ENCODE measurements around the gene CRYGN.

Gene CRYGN

DNA sequence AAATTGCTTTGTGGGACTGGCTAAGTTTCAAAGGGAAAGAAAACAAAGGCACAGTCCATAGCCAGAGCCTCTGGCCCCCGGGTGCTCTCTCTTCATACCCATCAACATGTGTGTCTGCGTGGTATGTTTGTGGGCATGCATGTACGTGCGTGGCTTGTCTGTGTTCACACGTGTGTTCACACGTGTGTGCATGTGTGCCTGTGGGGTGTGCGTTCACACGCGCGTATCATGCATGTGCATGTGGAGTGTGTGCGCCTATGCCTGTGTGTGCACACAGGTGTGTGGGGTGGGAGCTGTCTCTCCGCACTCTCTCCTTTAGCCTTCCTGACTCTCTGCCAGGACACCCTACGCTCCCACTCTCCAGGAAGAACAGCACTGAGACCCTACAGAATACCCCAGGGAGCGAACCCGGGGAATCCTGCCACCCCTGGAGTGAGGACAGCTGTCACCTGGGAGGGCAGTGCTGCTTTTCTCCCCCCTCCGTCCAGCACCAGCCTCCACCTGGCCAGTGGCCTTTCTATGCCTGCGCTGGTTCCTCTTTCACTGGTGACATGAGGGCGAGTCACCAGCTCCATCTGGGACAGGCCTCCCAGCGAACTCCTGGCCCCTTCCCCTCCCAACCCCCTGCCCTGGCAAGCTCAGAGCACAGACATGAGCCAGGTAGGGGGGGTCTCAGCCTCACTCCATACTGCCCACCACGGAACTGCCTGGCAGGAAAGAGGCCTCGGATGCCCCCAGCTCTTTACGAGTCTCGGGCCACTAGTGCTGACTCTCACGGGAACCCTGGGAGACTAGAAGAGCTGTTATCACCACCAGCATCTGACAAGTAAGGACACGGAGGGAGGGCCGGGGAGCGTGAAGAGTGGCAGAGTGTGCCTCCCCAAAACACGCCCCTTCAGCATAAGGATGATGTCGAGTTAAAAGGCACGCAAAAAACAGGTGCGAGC lies 46.6 kb downstream of the CRYGN start:
- in situ Hi-C loops (cut with HindIII; ENCODE audit: low sequenced_read_pairs): no loop called here

DNA sequence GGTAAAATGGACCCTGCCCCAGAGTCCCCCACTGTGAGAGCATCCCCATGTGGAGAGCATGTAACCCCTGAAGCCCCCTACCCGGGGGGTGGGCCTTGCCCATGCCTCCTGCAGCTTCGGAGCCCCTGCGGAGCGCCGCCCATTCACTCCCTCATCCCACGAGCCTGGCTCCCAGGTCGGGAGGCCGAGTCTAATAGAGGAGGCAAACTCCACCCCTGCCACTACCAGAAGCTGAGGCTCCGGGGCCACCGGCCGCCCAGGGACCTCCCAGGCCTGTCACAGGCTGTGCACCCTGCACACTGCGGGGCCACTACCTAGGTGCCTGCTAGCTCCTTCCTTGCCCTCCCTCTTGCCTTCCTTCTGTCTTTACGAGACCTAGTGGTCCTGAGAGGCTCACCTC lies 47.5 kb downstream of the CRYGN start:
- in situ Hi-C loops (cut with HindIII; ENCODE audit: low sequenced_read_pairs): no loop called here

DNA sequence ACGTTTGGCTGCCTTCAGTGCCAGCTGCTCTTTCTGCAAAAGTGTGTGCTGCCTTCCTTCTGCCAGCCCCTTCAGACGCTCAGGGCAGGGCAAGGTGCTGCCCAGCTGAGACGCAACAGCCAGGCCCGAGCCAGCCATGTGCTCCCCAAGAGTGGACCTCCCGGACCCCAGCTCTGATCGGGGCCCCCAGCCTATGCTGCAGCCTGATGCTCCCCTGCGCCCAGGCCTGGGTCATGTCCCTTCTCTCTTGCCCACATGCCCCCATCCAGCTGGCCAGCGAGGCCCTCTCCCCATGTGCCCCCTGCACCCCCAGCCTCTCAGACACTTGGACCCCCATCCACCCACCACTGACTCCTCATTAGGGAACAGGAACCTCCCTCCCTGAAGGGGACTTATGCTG lies 47.9 kb downstream of the CRYGN start:
- in situ Hi-C loops (cut with HindIII; ENCODE audit: low sequenced_read_pairs): no loop called here

DNA sequence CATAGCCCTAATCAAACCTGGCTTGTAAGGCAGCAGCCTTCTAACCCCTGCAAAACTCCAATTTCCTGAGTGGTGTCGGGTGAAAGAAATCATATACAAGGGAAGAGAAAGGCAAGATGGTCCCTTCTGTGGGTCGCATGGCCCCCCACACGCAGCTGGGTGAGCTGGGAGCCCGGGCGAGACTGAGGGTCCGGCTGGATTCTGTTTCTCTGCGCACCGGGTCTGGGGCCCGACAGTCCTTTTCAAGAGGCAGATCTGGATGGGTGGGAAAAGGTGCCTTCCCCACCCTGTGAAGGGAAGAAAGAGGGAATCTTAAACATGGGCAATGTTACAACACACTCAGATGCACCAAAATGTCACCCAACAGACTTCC lies 48.6 kb downstream of the CRYGN start:
- in situ Hi-C loops (cut with HindIII; ENCODE audit: low sequenced_read_pairs): no loop called here

DNA sequence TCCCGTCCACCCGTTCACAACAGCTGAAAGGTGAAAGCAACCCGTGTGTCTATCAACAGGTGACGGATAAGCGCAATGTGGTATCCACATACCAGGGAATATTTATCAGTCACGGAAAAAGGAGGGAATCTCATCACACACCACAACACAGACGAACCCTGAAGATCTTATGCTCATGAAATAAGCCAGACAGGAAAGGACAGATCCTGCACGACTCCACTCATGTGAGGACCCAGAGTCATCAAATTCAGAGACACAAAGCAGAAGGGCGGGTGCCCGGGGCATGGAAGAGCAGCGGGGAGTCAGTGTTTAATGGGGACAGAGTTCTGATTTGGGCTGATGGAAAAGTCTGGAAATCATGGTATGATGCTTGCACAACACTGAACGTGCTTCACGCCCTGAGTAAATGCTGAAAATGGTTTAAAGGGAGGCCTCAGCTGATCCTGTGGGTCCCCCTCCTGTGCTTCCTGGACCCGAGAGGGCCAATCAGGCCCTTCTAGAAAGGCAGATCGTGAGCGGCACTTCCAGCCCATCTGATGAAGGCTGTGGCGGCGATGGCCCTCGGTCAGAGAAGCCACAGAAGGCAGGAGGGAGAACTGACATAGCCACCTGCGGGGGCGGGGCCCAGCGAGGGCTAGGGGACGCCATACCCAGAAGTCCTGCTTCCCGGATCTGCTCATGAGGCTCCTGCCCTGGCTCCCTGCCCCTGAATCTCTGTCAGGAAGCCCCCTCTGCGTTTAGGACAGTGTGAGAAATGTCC lies 49.2 kb downstream of the CRYGN start:
- in situ Hi-C loops (cut with HindIII; ENCODE audit: low sequenced_read_pairs): no loop called here

DNA sequence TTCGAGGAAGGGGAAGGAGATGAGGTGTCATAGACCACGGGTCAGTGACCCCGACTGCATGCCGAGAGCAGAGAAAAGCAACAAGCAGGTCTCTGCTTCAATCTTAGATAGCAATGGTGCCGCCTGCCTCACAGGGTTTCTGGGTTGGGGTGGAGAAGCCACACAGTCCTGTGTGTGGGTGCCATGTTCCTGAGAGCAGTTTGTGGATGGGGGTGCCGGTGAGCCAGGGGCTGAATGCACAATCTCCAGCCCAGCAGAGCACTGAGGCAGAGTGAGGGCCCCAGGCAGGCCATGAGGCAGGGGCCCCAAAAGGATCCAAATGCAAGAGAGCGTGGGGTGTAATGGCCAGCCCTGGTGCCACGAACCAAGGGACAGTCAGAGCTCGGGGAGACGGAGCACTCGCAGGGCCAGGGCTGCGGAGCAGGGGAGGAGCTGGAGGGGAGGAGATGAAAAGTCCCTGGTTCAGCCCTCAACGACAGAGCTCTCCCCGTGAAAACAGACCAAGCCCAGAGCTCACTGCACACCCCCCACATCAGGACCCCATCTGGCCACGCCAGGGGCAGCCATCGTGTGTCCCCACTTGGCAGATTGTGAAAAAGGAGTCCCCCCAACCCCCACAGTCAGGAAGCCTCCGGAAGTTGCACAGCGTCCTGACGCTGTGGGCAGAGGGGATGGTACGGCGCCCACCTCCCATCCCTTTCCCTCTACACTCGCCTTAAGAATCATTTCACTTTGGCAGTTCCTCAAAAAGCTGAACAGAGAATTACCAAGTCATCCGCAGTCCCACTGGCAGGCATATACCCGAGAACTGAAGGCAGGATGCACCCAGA lies 50.0 kb downstream of the CRYGN start:
- in situ Hi-C loops (cut with HindIII; ENCODE audit: low sequenced_read_pairs): no loop called here

DNA sequence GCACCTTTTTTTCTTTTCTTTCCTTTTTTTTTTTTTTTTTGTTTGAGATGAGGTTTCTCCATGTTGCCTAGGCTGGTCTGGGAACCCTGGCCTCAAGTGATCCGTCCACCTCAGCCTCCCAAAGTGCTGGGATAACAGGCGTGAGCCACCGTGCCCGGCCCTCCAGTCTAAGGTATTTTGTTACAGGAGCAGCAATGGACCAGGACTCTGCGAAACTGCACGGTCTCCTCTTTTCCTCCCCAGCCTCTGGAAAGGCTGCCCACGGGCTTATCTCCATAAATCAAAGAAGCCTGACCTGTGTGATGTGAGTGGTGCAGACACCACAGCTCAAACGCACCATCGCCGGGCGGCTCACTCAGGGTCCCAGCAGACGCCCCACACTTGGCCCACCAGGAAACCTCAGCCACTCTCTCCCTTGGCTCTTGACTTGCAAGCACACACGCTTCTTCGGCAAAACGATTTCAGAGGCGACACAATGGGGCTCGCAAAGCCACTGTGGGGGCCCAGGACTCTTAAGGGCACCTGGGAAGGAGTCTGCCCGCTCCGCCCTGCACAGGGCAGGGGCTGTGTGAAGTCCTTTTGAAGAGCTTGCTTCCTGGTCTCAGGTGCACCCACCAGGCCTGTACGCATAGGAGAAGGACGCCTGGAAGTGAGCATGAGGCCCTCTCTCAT lies 50.7 kb downstream of the CRYGN start:
- in situ Hi-C loops (cut with HindIII; ENCODE audit: low sequenced_read_pairs): no loop called here

DNA sequence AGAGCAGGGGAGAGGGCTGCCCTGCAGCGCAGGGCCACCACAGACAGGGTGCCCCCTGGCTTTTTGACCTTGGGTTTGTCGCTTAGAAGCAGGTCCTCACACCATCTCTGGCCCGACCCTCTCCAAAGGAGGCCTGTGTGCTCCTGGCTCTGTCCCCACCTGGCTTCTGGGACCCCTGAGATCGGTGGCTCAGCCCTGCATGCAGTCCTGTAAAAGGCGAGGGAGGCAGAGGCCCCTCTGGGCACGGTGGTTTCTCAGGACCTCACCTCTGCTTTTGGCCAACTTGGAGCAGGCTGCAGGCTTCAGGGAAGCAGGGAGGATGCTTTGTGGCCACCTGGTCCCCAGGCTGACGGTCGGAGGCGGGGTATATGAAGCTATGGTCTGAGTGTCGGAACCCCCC lies 51.5 kb downstream of the CRYGN start:
- in situ Hi-C loops (cut with HindIII; ENCODE audit: low sequenced_read_pairs): no loop called here

DNA sequence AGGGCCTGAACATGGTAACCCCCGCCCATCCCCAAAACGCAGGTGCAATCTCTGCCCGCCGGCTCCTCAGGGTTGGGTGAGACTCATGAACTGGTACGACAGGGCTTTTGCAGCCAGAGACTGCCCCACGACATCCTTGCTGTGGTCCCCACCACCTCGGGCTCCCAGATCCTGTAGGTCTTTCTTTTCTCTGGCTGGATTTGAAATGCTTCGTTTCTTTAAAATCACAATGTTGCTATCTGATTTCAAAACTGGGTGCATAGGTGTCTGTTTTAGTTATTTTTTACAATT lies 52.0 kb downstream of the CRYGN start:
- in situ Hi-C loops (cut with HindIII; ENCODE audit: low sequenced_read_pairs): no loop called here

DNA sequence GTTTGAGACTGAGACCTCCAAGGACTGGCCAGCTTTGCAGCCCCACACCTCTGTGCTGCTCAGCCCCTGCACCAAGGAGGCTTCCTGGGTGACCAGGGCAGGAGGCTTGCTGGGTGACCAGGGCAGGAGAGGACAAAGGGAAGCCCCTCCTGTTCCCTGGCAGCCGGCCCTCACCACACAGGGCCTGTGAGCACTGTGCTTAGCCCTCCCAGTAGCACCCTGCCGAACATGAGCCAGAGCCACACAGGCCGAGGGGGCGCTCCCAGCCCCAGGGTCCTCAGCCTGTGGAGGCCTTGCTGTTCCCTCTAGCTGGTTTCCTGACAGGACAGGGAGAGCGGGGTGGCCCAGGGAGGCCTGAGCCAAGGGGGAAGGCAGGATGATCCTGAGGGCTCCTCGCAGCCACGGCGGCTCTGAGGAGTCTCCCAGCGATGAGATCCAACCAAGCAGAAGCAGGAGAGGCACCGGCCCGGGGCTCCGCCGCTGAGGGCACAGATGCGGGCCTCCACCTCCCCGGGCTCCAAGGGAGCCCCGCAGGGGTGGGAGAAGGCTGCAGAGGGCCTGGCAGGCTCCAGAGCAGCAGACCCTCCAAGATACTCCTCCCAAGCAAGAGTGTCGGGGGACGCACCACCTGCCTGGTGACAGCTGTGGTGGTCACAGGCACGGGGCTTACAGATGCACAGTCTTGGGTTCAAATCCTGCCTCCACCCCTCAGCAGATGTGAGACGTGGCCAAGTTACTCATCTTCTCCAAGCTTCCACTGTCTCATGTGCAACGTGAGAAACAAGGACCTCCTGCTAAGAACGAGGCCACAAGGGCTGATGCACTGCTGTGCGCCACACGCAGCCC lies 52.6 kb downstream of the CRYGN start:
- in situ Hi-C loops (cut with HindIII; ENCODE audit: low sequenced_read_pairs): no loop called here

DNA sequence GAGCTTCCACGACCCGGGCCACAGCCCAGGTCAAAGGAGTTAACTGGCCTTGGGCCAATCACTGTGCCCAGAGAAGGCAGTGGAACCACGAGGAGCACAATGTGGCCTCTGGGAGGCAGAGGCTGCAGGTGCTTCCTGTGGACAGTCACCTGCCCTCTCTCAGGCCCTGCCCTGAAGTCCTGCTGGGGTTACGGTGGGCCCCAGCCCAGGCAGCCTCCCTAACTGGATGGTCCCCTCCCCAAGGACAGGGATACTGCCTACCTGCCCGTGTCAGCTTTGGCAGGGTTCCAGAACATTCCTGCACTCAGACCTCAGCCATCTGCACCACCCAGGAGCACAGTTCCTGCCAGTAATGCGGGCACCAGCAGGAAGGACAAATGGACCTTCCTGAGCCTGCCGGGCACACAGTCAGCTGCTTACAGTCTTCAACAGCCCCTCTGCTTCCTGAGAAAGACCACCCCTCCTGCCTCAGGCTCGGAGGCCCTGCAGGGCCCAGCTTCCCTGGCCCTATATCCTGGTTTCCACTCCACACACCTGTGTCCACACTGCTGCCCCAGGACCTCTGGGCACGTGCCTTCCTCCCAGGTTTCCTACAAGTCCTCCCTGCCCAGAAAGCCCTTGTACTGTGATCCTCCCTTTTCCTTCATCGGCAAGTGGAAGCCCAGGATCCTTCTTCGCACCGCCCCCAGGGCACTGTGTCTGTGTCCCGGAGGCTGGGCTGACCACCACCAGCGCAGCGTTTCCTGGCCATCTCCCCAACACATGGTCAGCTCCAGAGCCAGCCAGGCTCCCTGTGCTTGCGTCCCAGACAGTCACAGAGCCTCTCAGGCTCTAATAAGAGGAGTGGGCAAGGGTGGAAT lies 53.4 kb downstream of the CRYGN start:
- in situ Hi-C loops (cut with HindIII; ENCODE audit: low sequenced_read_pairs): no loop called here

DNA sequence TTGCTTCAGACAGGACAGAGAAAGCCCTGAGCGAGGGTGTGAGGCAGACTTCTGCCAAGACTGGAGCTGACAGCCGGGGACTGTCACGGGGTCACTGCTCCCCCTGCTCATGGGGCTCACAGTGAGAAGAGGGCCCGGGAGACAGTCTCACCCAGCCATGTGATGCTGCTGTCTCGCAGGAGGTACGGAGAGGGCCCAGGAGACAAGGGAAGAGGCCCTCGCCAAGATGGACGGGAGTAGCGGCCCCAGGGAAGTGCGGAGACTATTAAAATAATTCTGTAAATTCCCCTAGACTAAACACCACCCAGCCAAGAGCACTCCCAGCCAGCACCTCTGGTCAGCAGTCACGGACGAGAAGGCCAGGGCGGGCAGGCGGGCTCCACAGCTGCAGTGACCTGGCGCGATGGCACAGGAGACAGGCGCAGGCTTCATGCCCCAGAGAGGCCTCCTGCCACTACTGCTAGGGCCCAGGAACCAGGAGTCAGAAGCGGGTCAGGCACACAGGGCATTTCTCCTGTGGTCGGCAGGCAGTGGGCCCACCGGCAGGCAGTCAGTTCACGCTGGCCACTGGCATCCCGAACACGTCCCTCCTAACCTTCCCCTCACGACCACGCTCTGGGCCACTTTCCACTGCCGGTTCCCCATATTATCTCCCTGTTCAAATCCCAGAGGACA lies 54.2 kb downstream of the CRYGN start:
- in situ Hi-C loops (cut with HindIII; ENCODE audit: low sequenced_read_pairs): no loop called here

DNA sequence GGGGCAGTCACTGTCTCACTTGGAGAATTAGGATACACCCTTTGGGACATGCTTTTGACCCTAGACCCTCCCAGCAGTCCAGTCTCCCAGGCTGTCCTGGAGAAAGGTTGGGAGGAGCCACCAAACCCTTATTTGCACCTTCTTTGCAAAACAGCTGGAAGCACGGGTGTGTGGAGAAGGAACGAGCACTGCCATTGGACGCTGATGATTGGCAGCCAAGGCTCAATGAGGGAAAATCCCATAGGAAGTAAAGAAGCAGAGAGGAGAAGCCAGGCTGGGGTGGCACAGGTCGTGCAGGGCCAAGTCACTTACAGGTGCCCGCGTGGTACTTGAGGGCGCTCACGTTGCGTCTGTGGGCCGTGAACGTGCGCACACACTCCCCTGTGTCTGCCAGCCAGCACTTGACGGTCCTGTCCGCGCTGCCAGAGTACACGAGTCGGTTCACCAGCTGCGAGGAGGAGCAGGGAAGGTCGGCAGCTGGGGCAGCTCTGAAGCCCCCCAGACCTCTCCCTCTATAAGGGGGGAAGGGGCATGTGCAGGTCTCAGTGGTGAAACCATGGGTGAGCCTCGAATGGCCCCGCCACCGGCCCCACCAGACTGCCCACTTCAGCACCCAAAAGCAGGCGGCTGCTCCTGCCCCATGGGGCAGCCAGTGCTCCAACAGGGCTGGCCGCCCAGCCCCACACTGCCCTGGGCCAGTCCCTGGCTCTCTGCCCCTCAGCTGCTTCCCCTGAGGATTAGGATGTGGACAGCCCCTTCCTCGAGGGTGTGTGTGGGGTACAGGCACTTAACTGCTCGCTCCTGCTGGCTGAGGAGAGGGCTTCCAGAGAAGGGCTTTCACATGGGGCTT lies 54.9 kb downstream of the CRYGN start:
- in situ Hi-C loops (cut with HindIII; ENCODE audit: low sequenced_read_pairs): no loop called here

DNA sequence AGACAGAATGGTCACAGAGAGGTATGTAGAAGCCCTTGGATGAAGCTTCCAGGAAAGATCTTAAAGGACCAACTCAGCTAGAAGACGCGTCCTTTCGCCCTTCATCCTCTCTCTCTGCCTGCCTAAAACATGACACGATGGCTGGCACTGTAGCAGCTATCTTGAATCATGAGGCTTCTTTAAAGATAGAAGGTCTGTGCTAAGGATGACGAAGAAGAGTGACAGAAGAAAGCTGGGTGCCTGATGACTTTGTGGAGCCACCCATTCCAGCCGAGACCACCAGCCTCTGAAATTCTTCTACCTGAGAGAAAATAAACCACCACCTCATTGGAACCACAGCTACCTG lies 55.6 kb downstream of the CRYGN start:
- in situ Hi-C loops (cut with HindIII; ENCODE audit: low sequenced_read_pairs): no loop called here

DNA sequence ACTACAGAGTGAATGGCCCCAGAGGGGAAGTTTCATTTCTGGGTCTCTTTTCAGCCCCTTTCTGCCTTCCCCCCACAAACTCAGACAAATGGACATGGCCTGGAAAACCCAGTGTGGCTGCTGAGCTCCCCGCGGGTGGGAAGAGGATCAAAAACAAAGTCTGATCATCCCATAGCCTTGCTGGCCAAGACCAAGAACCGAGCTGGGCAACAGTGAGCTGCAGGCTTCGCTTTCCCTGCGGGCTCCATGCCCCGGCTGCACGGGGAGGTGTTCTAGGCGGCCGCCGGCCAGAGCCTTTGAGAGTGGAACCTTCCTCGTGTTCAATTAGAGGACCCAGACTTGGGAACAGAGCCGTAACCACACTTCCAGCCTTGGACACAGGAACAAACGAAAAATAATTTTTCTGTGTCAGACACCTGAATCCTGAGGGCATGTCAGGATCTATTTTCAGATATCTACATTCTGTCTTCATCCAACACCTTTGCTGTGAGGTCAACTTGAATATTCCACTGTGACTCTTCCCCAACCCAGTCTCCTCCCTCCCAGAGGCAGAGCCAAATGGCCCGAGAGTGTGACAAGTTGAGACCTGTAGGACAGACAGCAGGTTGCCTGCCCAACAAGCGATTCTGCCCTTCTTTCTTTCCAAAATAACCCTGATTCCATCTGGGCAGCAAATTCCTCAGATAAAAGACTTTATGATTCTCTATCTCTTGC lies 56.1 kb downstream of the CRYGN start:
- in situ Hi-C loops (cut with HindIII; ENCODE audit: low sequenced_read_pairs): no loop called here

DNA sequence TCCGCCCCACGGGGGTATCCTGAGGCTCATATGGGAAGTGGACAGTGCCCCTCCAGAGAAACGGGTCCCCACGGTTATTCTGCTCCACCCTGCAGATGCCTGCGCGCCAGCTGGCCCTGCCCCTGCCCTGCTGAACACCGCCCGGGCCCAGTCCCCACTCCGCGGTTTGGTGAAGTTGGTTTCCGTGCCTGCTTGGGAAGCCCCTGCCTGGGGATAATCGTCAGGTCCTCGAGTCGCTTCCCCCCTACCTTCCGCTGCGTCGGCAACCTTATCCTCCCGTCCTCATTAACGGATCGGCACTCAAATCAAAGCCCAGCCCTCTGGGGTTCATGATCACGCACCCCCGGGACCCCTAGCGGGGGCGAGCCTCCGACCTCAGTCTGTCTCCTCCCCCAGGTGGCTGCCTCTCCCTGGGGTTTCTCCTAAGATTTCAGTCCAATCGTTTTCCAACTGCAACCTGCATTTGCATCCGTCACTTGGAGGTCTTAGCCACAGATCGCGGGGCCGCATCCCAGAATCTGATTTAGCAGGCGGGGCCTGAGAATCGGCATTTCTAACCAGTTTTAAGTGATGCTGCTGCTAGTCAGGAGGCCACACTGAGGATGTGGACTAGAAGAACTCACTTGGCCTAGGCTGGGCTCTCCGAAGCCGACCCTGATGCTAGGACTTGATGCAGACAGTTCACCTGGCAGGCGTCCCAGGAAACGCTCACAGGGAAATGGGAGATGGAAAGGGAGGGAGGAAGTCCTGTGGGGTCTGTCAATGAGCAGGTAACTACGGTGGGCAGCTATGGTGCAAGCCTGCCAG lies 57.7 kb downstream of the CRYGN start:
- in situ Hi-C loops (cut with HindIII; ENCODE audit: low sequenced_read_pairs): no loop called here
